ENCODE results near the gene PRKCE. TPM values are rescaled to one million over a fixed set of nuclear protein-coding genes. Genes with fewer than 3 reads are reported as not detected.

PRKCE gene
- total and polyA plus RNA-seq, 11 donors: 4.1 to 22.3 (median 16.2) TPM

- H3K27me3 ChIP-seq: no peaks in the 10 kb centered on the region
- no peak for ATAC-seq
- no peak for TF ChIP-seq POLR2A (IDR thresholded peaks at IDR 0.05)
- TF ChIP-seq CTCF (IDR thresholded peaks at IDR 0.05): no peak
- WGBS, 4 donors: 93 to 95% (median 95%) methylated on average over 7 of the region's 7 CpGs
- H3K36me3 ChIP-seq: no peaks in the 10 kb centered on the region
- H3K9me3 ChIP-seq: no peaks in the 10 kb centered on the region
- intact Hi-C loops (cut with DNase I): no loop called here
- H3K4me3 ChIP-seq: no peak overlapping the region
- peaks cover 0 to 44% (median 18%) of the 10 kb centered on the region in 12 donors for H3K4me1 ChIP-seq
- DNase-seq: no peak
- peak overlapping the region in 7 of 12 donors; percentile 6 to 66 (median 44) for H3K27ac ChIP-seq
Measured at GRCh38 chr2:46076875-46077274, 425.4 kb downstream of the PRKCE start.

GRCh38 chr2:46077522-46078107 is 426.1 kb downstream of the PRKCE start:
- no peak for TF ChIP-seq POLR2A (IDR thresholded peaks at IDR 0.05)
- H3K27ac ChIP-seq: no peak overlapping the region
- H3K4me3 ChIP-seq: no peak overlapping the region
- no peaks in the 10 kb centered on the region for H3K36me3 ChIP-seq
- intact Hi-C loops (cut with DNase I): no loop called here
- DNase-seq: no peak
- no peaks in the 10 kb centered on the region for H3K27me3 ChIP-seq
- no peaks in the 10 kb centered on the region for H3K9me3 ChIP-seq
- no peak for ATAC-seq
- peaks cover 0 to 48% (median 18%) of the 10 kb centered on the region in 12 donors for H3K4me1 ChIP-seq

- intact Hi-C loops (cut with DNase I): loop anchor here in 2 of 10 donors (10.0 kb wide), 2 partner anchors 195 to 285 kb away; no protein-coding TSS in a partner anchor
- no peak overlapping the region for H3K4me3 ChIP-seq
- TF ChIP-seq CTCF (IDR thresholded peaks at IDR 0.05): no peak
- no peak for TF ChIP-seq POLR2A (IDR thresholded peaks at IDR 0.05)
- peaks cover 0 to 44% (median 6%) of the 10 kb centered on the region in 12 donors for H3K4me1 ChIP-seq
- ATAC-seq (no peak), DNase-seq (no peak)
- 89 to 92% (median 89%) methylated on average over 4 of the region's 4 CpGs for WGBS, 4 donors
- no peaks in the 10 kb centered on the region for H3K36me3 ChIP-seq
- H3K27me3 ChIP-seq: no peaks in the 10 kb centered on the region
- H3K27ac ChIP-seq: no peak overlapping the region
- H3K9me3 ChIP-seq: no peaks in the 10 kb centered on the region
Measured at GRCh38 chr2:46079985-46080560, 428.6 kb downstream of the PRKCE start.

- ATAC-seq (peak in 3 of 4 donors; percentile 77 to 94 (median 91)), DNase-seq (peak; percentile 75 to 89 (median 79))
- Histone ChIP-seq H3K4me1 (peaks cover 0 to 44% (median 2%) of the 10 kb centered on the region in 12 donors), H3K36me3 (peaks cover 0 to 7% (median 2%) of the 10 kb centered on the region in 9 donors), H3K27ac (peak overlapping the region in 8 of 12 donors; percentile 23 to 89 (median 56)), H3K9me3 (no peaks in the 10 kb centered on the region), H3K27me3 (no peaks in the 10 kb centered on the region), H3K4me3 (no peak overlapping the region)
- no peak for TF ChIP-seq CTCF (IDR thresholded peaks at IDR 0.05)
- no peak for TF ChIP-seq POLR2A (IDR thresholded peaks at IDR 0.05)
- 76 to 81% (median 78%) methylated on average over 14 of the region's 14 CpGs for WGBS, 4 donors
- intact Hi-C loops (cut with DNase I): loop anchor here in 2 of 10 donors (10.0 kb wide), 2 partner anchors 192 to 282 kb away; no protein-coding TSS in a partner anchor
Measured at GRCh38 chr2:46082531-46083485, 431.3 kb downstream of the PRKCE start.
